ENCODE results near the gene NR4A3. TPM values are rescaled to one million over a fixed set of nuclear protein-coding genes. Genes with fewer than 3 reads are reported as not detected.

NR4A3 gene
- polyA plus RNA-seq, 2 of the 4 experiments (the other 2 are of a cell fraction): 1.6 to 2.0 TPM

DNA sequence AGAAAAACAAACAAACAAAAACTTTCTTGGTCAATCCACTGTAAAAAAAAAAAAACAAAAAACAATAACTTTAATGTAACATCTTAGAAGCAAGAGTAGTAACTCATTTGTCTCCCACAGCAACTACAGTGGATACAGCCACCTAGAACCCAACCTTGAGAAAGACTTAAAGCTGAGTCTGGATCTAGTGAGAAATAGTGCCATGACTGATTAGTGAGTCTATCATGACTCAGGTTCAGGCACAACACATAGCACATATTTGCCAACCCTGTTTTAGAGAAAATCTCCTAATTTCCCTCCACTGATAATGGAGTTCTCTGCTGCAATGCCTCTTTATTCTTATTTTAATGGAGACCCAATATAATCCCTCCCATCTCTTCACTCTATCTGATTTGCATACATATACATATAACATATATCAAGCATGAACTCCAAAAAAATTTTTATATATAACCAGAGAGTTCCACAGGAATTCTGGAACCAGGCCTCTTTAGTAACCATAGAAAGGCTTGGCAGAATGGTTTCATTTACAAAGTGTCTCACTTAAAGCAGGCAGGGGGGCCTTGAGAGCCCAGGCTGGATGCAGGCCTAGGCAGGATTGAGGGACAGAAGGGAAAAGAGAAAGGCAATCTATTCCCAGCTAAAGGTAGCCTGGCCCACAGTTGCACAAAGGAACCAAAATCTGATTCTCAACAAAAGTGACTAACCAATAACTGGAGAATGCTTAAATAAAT is 11.9 kb upstream of the NR4A3 start (continued):
- TF ChIP-seq, protein P1, sequence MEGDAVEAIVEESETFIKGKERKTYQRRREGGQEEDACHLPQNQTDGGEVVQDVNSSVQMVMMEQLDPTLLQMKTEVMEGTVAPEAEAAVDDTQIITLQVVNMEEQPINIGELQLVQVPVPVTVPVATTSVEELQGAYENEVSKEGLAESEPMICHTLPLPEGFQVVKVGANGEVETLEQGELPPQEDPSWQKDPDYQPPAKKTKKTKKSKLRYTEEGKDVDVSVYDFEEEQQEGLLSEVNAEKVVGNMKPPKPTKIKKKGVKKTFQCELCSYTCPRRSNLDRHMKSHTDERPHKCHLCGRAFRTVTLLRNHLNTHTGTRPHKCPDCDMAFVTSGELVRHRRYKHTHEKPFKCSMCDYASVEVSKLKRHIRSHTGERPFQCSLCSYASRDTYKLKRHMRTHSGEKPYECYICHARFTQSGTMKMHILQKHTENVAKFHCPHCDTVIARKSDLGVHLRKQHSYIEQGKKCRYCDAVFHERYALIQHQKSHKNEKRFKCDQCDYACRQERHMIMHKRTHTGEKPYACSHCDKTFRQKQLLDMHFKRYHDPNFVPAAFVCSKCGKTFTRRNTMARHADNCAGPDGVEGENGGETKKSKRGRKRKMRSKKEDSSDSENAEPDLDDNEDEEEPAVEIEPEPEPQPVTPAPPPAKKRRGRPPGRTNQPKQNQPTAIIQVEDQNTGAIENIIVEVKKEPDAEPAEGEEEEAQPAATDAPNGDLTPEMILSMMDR (IDR thresholded peaks at IDR 0.05): no peak
- no peak for TF ChIP-seq KDM1A (IDR thresholded peaks at IDR 0.05; ENCODE audit: low read depth)
- TF ChIP-seq, protein P2, sequence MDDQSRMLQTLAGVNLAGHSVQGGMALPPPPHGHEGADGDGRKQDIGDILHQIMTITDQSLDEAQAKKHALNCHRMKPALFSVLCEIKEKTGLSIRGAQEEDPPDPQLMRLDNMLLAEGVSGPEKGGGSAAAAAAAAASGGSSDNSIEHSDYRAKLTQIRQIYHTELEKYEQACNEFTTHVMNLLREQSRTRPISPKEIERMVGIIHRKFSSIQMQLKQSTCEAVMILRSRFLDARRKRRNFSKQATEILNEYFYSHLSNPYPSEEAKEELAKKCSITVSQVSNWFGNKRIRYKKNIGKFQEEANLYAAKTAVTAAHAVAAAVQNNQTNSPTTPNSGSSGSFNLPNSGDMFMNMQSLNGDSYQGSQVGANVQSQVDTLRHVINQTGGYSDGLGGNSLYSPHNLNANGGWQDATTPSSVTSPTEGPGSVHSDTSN (IDR thresholded peaks at IDR 0.05): no peak

DNA sequence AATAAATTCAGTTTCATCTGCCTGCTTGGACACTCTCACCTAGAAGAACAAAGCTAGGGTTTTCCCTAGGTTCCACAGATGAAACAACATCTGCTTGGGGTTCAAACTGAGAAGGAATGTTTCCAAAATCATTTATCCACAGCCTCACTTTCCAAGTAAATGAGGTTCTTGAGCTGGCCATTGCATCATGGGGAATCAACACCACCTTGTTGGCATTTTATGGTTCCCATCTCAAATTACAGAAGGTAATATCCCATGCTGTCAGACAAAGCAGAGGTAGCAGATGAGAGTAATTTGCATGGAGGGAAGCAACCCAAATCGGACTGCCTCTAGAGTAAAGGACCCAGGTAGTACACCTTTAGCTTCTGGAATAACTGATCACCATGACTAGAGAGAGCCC is 10.5 kb upstream of the NR4A3 start:
- no peak for ATAC-seq
- Histone ChIP-seq H3K9me3 (no peaks in the 10 kb centered on the region), H3K4me1 (no peaks in the 10 kb centered on the region), H3K4me2 (no peak overlapping the region), H3K4me3 (no peak overlapping the region), H3K27ac (no peak overlapping the region)
- no peak for TF ChIP-seq EP300 (IDR thresholded peaks at IDR 0.05)
- no peak for TF ChIP-seq ZNF302 (CRISPR knock-in tag; IDR thresholded peaks at IDR 0.05)
- TF ChIP-seq ZC3H11A (IDR thresholded peaks at IDR 0.05): no peak
- no peak for TF ChIP-seq MYC (IDR thresholded peaks at IDR 0.05; ENCODE audit: borderline replicate concordance, low read length)
- no peak for TF ChIP-seq POLR2AphosphoS2 (conservative IDR thresholded peaks at IDR 0.05; ENCODE audit: low read length)
- TF ChIP-seq, protein P3, sequence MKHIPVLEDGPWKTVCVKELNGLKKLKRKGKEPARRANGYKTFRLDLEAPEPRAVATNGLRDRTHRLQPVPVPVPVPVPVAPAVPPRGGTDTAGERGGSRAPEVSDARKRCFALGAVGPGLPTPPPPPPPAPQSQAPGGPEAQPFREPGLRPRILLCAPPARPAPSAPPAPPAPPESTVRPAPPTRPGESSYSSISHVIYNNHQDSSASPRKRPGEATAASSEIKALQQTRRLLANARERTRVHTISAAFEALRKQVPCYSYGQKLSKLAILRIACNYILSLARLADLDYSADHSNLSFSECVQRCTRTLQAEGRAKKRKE (CRISPR knock-in tag; IDR thresholded peaks at IDR 0.05; ENCODE audit: low read depth): no peak
- no peak for TF ChIP-seq CEBPB (IDR thresholded peaks at IDR 0.05)
- TF ChIP-seq TFCP2L1 (CRISPR knock-in tag; IDR thresholded peaks at IDR 0.05): no peak
- no peak for TF ChIP-seq HOXA7 (CRISPR knock-in tag; IDR thresholded peaks at IDR 0.05)
- TF ChIP-seq, protein P4, sequence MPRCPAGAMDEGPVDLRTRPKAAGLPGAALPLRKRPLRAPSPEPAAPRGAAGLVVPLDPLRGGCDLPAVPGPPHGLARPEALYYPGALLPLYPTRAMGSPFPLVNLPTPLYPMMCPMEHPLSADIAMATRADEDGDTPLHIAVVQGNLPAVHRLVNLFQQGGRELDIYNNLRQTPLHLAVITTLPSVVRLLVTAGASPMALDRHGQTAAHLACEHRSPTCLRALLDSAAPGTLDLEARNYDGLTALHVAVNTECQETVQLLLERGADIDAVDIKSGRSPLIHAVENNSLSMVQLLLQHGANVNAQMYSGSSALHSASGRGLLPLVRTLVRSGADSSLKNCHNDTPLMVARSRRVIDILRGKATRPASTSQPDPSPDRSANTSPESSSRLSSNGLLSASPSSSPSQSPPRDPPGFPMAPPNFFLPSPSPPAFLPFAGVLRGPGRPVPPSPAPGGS (IDR thresholded peaks at IDR 0.05): no peak
- TF ChIP-seq HOXB13 (CRISPR knock-in tag; IDR thresholded peaks at IDR 0.05; ENCODE audit: low read depth): no peak
- no peak for TF ChIP-seq JUN (IDR thresholded peaks at IDR 0.05)
- TF ChIP-seq KDM5A (IDR thresholded peaks at IDR 0.05): no peak
- TF ChIP-seq, protein P1 (IDR thresholded peaks at IDR 0.05): no peak
- TF ChIP-seq JUNB (IDR thresholded peaks at IDR 0.05): no peak
- TF ChIP-seq, protein P5, sequence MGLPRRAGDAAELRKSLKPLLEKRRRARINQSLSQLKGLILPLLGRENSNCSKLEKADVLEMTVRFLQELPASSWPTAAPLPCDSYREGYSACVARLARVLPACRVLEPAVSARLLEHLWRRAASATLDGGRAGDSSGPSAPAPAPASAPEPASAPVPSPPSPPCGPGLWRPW (IDR thresholded peaks at IDR 0.05): no peak
- no peak for TF ChIP-seq FOSL2 (IDR thresholded peaks at IDR 0.05)
- no peak for TF ChIP-seq FOSL2 (CRISPR knock-in tag; IDR thresholded peaks at IDR 0.05)
- TF ChIP-seq, protein P6, sequence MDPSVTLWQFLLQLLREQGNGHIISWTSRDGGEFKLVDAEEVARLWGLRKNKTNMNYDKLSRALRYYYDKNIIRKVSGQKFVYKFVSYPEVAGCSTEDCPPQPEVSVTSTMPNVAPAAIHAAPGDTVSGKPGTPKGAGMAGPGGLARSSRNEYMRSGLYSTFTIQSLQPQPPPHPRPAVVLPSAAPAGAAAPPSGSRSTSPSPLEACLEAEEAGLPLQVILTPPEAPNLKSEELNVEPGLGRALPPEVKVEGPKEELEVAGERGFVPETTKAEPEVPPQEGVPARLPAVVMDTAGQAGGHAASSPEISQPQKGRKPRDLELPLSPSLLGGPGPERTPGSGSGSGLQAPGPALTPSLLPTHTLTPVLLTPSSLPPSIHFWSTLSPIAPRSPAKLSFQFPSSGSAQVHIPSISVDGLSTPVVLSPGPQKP (IDR thresholded peaks at IDR 0.05; ENCODE audit: low read depth, low read length): no peak
- TF ChIP-seq SMC3 (IDR thresholded peaks at IDR 0.05): no peak
- no peak for TF ChIP-seq RFX5 (IDR thresholded peaks at IDR 0.05)
- POLR2A ChIA-PET: no interaction called here
- CTCF ChIA-PET: interaction anchor here (0.7 to 1.3 kb wide), 3 partner anchors 11 to 626 kb away, joined by 3 to 4 read pairs (median 3); no protein-coding TSS in a partner anchor
- FAIRE-seq: no peak
- WGBS (ENCODE audit: missing lambda C conversion rate): 0% methylated on average over 1 of the region's 1 CpG
- DNase-seq (ENCODE audit: low read depth in 1 of 2, low spot score in 1 of 2): no peak
